ENCODE data around the gene FGD4.

The FGD4 gene

GRCh38 chr12:32455607-32456071 is 56.3 kb downstream of the FGD4 start:
- DNase-seq (ENCODE audit: low read depth, low spot score) = no peak

GRCh38 chr12:32457251-32458025 is 58.1 kb downstream of the FGD4 start:
- no peak for DNase-seq (ENCODE audit: low read depth, low spot score)

GRCh38 chr12:32460638-32461037 is 61.3 kb downstream of the FGD4 start:
- DNase-seq (ENCODE audit: low read depth, low spot score) = no peak

GRCh38 chr12:32462908-32463307 is 63.5 kb downstream of the FGD4 start:
- DNase-seq (ENCODE audit: low read depth, low spot score) = no peak

- DNase-seq (ENCODE audit: low read depth, low spot score) = no peak
Measured at GRCh38 chr12:32466187-32466586, 66.8 kb downstream of the FGD4 start.

- DNase-seq (ENCODE audit: low read depth, low spot score) = no peak
Measured at GRCh38 chr12:32466986-32467711, 67.8 kb downstream of the FGD4 start.

GRCh38 chr12:32467959-32468863 is 68.9 kb downstream of the FGD4 start:
- no peak for DNase-seq (ENCODE audit: low read depth, low spot score)

- DNase-seq (ENCODE audit: low read depth, low spot score) = no peak
Measured at GRCh38 chr12:32470936-32471470, 71.6 kb downstream of the FGD4 start.

GRCh38 chr12:32471591-32472001 is 72.2 kb downstream of the FGD4 start:
- DNase-seq (ENCODE audit: low read depth, low spot score) = no peak

- no peak for DNase-seq (ENCODE audit: low read depth, low spot score)
Measured at GRCh38 chr12:32475724-32476123, 76.4 kb downstream of the FGD4 start.

GRCh38 chr12:32476446-32476845 is 77.1 kb downstream of the FGD4 start:
- DNase-seq (ENCODE audit: low read depth, low spot score) = no peak

GRCh38 chr12:32477714-32478113 is 78.4 kb downstream of the FGD4 start:
- DNase-seq (ENCODE audit: low read depth, low spot score) = no peak

- no peak for DNase-seq (ENCODE audit: low read depth, low spot score)
Measured at GRCh38 chr12:32478166-32478565, 78.8 kb downstream of the FGD4 start.

- DNase-seq (ENCODE audit: low read depth, low spot score) = no peak
Measured at GRCh38 chr12:32478858-32479725, 79.7 kb downstream of the FGD4 start.

- no peak for DNase-seq (ENCODE audit: low read depth, low spot score)
Measured at GRCh38 chr12:32482226-32482625, 82.9 kb downstream of the FGD4 start.

GRCh38 chr12:32483499-32483898 is 84.1 kb downstream of the FGD4 start:
- no peak for DNase-seq (ENCODE audit: low read depth, low spot score)

- no peak for DNase-seq (ENCODE audit: low read depth, low spot score)
Measured at GRCh38 chr12:32483993-32484392, 84.6 kb downstream of the FGD4 start.

- no peak for DNase-seq (ENCODE audit: low read depth, low spot score)
Measured at GRCh38 chr12:32486158-32486557, 86.8 kb downstream of the FGD4 start.

- DNase-seq (ENCODE audit: low read depth, low spot score) = no peak
Measured at GRCh38 chr12:32488132-32488531, 88.8 kb downstream of the FGD4 start.

- DNase-seq (ENCODE audit: low read depth, low spot score) = no peak
Measured at GRCh38 chr12:32489070-32489469, 89.7 kb downstream of the FGD4 start.

- DNase-seq (ENCODE audit: low read depth, low spot score) = no peak
Measured at GRCh38 chr12:32490801-32491200, 91.4 kb downstream of the FGD4 start.
